PC-3 (cell line): Measurements from ENCODE around the gene NT5DC3. TPM values are rescaled to one million over a fixed set of nuclear protein-coding genes. Genes with fewer than 3 reads are reported as not detected.
A peak's percentile ranks its signal among the peaks of the same experiment; 100 is the strongest.

Experiments used
- ATAC-seq: fragments of 200-7000 bp; cut with Tn5 transposase; 2 replicates; pipeline ENCODE4 v1.9.1; 2020; ENCODE audit warnings: mild to moderate bottlenecking, moderate library complexity
- BruUV-seq: library from RNA; stranded (reverse); fragments of 400-500 nt; replicated peaks from 2 replicates; lab custom pipeline; 2021; lab: Mats Ljungman, UMichigan
- CTCF ChIA-PET: fragments of 300-600 bp; sonication (Branson Sonifier 250); formaldehyde crosslinking; loops from one replicate; lab custom pipeline; 2022; ENCODE audit warnings: antibody characterized with exemption; lab: Charles Lee
- POLR2A ChIA-PET: fragments of 300-600 bp; sonication (Branson Sonifier 250); formaldehyde crosslinking; loops from one replicate; lab custom pipeline; 2022; ENCODE audit warnings: antibody characterized with exemption; ENCODE audit not compliant: unreplicated experiment; lab: Charles Lee
- DNase-seq: peaks from one replicate; pipeline ENCODE4 v3.0.0-alpha.2; 2015
- H2AFZ ChIP-seq: fragments of 300-600 bp; sonication (generic); 2 replicates; pipeline ENCODE4 v1.6.0; 2016; ENCODE audit warnings: antibody characterized with exemption, low read length
- H3F3A ChIP-seq: fragments of 300-600 bp; sonication (generic); one replicate; pipeline ENCODE4 v1.6.0; 2017; ENCODE audit warnings: antibody characterized with exemption, low read length, control low read depth, mild to moderate bottlenecking; ENCODE audit not compliant: unreplicated experiment
- H3K27ac ChIP-seq: fragments of 300-600 bp; sonication (generic); 2 replicates; pipeline ENCODE4 v1.5.1; 2016; ENCODE audit warnings: mild to moderate bottlenecking, low read length
- H3K27me3 ChIP-seq: fragments of 300-600 bp; sonication (generic); 2 replicates; pipeline ENCODE4 v1.6.1; 2016; ENCODE audit warnings: low read length, mixed read lengths
- H3K36me3 ChIP-seq: fragments of 300-600 bp; sonication (generic); 2 replicates; pipeline ENCODE4 v1.6.1; 2016; ENCODE audit warnings: low read depth, mixed run types, low read length, mixed read lengths
- H3K4me1 ChIP-seq: fragments of 300-600 bp; sonication (generic); 2 replicates; pipeline ENCODE4 v1.5.1; 2016; ENCODE audit warnings: low read length; ENCODE audit not compliant: insufficient read depth
- H3K4me2 ChIP-seq: fragments of 300-600 bp; sonication (generic); 2 replicates; pipeline ENCODE4 v1.6.0; 2016; ENCODE audit warnings: low read length
- H3K4me3 ChIP-seq: fragments of 300-600 bp; sonication (generic); 2 replicates; pipeline ENCODE4 v1.5.1; 2016; ENCODE audit warnings: mild to moderate bottlenecking, low read length, mixed read lengths
- H3K79me2 ChIP-seq: fragments of 300-600 bp; sonication (generic); 2 replicates; pipeline ENCODE4 v1.6.1; 2017; ENCODE audit warnings: low read length, mixed read lengths
- H3K9ac ChIP-seq: fragments of 300-600 bp; sonication (generic); 2 replicates; pipeline ENCODE4 v1.6.0; 2016; ENCODE audit warnings: mild to moderate bottlenecking, low read length
- H3K9me2 ChIP-seq: fragments of 300-600 bp; sonication (generic); replicated peaks from 2 replicates; pipeline ENCODE4 v1.6.1; 2016; ENCODE audit warnings: mixed run types, low read length, mixed read lengths
- H3K9me3 ChIP-seq: fragments of 300-600 bp; sonication (generic); 2 replicates; pipeline ENCODE4 v1.6.1; 2016; ENCODE audit warnings: low read length, mixed read lengths
- H4K20me1 ChIP-seq: fragments of 300-600 bp; sonication (generic); 2 replicates; pipeline ENCODE4 v1.6.1; 2016; ENCODE audit warnings: low read length, mixed read lengths
- CTCF ChIP-seq: fragments of 300-600 bp; sonication (generic); conservative IDR thresholded peaks from 2 replicates; pipeline ENCODE4 v1.5.1; 2017; ENCODE audit warnings: antibody characterized with exemption, low read depth, mild to moderate bottlenecking, low read length
- EZH2 ChIP-seq: fragments of 300-600 bp; sonication (generic); IDR thresholded peaks from one replicate; pipeline ENCODE4 v1.6.1; 2017; ENCODE audit warnings: antibody characterized with exemption, mild to moderate bottlenecking, low read length; ENCODE audit not compliant: unreplicated experiment
- EZH2phosphoT487 ChIP-seq: fragments of 300-600 bp; sonication (generic); IDR thresholded peaks from 2 replicates; pipeline ENCODE4 v1.6.1; 2018; ENCODE audit warnings: mild to moderate bottlenecking, antibody characterized with exemption, low read length, borderline replicate concordance
- intact Hi-C: fragments of 100-400 bp; cut with micrococcal nuclease; formaldehyde crosslinking; loops from 2 replicates; pipeline ENCODE4 v1.9.0; 2023
- total RNA-seq: library from RNA; depleted of rRNA; stranded (reverse); fragments of >200 nt; gene quantifications from 2 replicates; pipeline ENCODE4 v1.2.3, GENCODE V29; 2014

NT5DC3 gene
- total RNA-seq, 1 experiment from 2014 or later = 15.7 TPM

GRCh38 chr12:103880299-103881142, 39.5 kb upstream of the NT5DC3 start:
- Histone ChIP-seq H3F3A (no peaks in the 10 kb centered on the region), H3K9ac (no peak overlapping the region), H3K9me2 (no peaks in the 10 kb centered on the region), H3K27me3 (no peaks in the 10 kb centered on the region), H3K79me2 (no peaks in the 10 kb centered on the region), H3K4me2 (no peak overlapping the region), H2AFZ (peak overlapping the region; percentile 15; the same call in 1 of the 2 replicates), H3K9me3 (no peaks in the 10 kb centered on the region), H3K36me3 (no peaks in the 10 kb centered on the region), H3K27ac (no peak overlapping the region), H3K4me1 (peaks cover 33% of the 10 kb centered on the region), H3K4me3 (no peak overlapping the region), H4K20me1 (no peaks in the 10 kb centered on the region)
- ATAC-seq (no peak), DNase-seq (peak; percentile 26)
- BruUV-seq = no TSS peak
- intact Hi-C loops = loop anchor here (5.0 kb wide), 2 partner anchors 77 to 167 kb away; a partner anchor contains a TSS
- TF ChIP-seq EZH2 (no peak), EZH2phosphoT487 (no peak)
- POLR2A ChIA-PET = no interaction called here
- CTCF ChIA-PET = interaction anchor here (0.6 kb wide), 1 partner anchor 248 kb away, joined by 3 read pairs; no protein-coding TSS in a partner anchor

- intact Hi-C loops = loop anchor here (5.0 kb wide), 3 partner anchors 77 to 1222 kb away; a partner anchor contains a TSS
- H3K4me3 ChIP-seq = no peak overlapping the region
- POLR2A ChIA-PET = no interaction called here
- BruUV-seq = no TSS peak
- H3K9me2 ChIP-seq = no peaks in the 10 kb centered on the region
- ATAC-seq (no peak), DNase-seq (no peak)
- H3K4me2 ChIP-seq = no peak overlapping the region
- no peaks in the 10 kb centered on the region for H4K20me1 ChIP-seq
- TF ChIP-seq CTCF = no peak
- TF ChIP-seq EZH2phosphoT487 = no peak
- TF ChIP-seq EZH2 = no peak
- H3K4me1 ChIP-seq = peaks cover 33% of the 10 kb centered on the region
- H2AFZ ChIP-seq = no peak overlapping the region
- no peaks in the 10 kb centered on the region for H3K79me2 ChIP-seq
- no peak overlapping the region for H3K9ac ChIP-seq
- H3K9me3 ChIP-seq = no peaks in the 10 kb centered on the region
- H3F3A ChIP-seq = no peaks in the 10 kb centered on the region
- H3K27ac ChIP-seq = no peak overlapping the region
- H3K36me3 ChIP-seq = no peaks in the 10 kb centered on the region
- no peaks in the 10 kb centered on the region for H3K27me3 ChIP-seq
- CTCF ChIA-PET = interaction anchor here (0.6 kb wide), 1 partner anchor 1903 kb away, joined by 6 read pairs; no protein-coding TSS in a partner anchor
Observed at GRCh38 chr12:103879878-103880277, 38.8 kb upstream of the NT5DC3 start.

- Histone ChIP-seq H2AFZ (no peak overlapping the region), H4K20me1 (no peaks in the 10 kb centered on the region), H3K4me2 (no peak overlapping the region), H3K79me2 (no peaks in the 10 kb centered on the region), H3K9me3 (no peaks in the 10 kb centered on the region), H3K4me3 (no peak overlapping the region), H3K4me1 (peaks cover 33% of the 10 kb centered on the region), H3K9ac (no peak overlapping the region), H3F3A (no peaks in the 10 kb centered on the region), H3K9me2 (no peaks in the 10 kb centered on the region), H3K27ac (no peak overlapping the region), H3K27me3 (no peaks in the 10 kb centered on the region), H3K36me3 (no peaks in the 10 kb centered on the region)
- POLR2A ChIA-PET = no interaction called here
- intact Hi-C loops = loop anchor here (5.0 kb wide), 1 partner anchor 1223 kb away; no protein-coding TSS in a partner anchor
- BruUV-seq = no TSS peak
- DNase-seq (no peak), ATAC-seq (no peak)
- CTCF ChIA-PET = interaction anchor here (0.5 to 0.6 kb wide), 2 partner anchors 222 to 1903 kb away, joined by 6 read pairs; no protein-coding TSS in a partner anchor
- TF ChIP-seq CTCF (no peak), EZH2 (no peak), EZH2phosphoT487 (no peak)
Observed at GRCh38 chr12:103879048-103879692, 38.1 kb upstream of the NT5DC3 start.
